Stomach (tissue), 4 donors: ENCODE results near the gene ZFPM1.
A peak's percentile ranks its signal among the peaks of the same experiment; 100 is the strongest.

Source experiments
- CTCF ChIP-seq, 7 experiments: fragments of 450-650 bp in 4 of 7; fragments of 200-600 bp in 3 of 7; sonication (generic) in 3 of 7; IDR thresholded peaks; one replicate each; pipeline ENCODE4 v1.5.1; 2016 to 2019; ENCODE audit warnings: antibody characterized with exemption in 7 of 7, control low read depth in 2 of 7, mild to moderate bottlenecking in 1 of 7
- EP300 ChIP-seq: sonication (generic); formaldehyde crosslinking; IDR thresholded peaks from one replicate; pipeline ENCODE4 v1.6.1; 2017; ENCODE audit warnings: antibody characterized with exemption
- POLR2A ChIP-seq, 4 donors: fragments of 450-650 bp; IDR thresholded peaks; one replicate each; pipeline ENCODE4 v1.6.1; 2016; ENCODE audit warnings: antibody characterized with exemption in 4 of 4, control low read depth in 2 of 4, mild to moderate bottlenecking in 1 of 4, moderate library complexity in 1 of 4
- POLR2AphosphoS5 ChIP-seq, 3 donors: sonication (generic); formaldehyde crosslinking; IDR thresholded peaks; one replicate each; pipeline ENCODE4 v1.6.1; 2016; ENCODE audit warnings: antibody characterized with exemption in 3 of 3

DNA sequence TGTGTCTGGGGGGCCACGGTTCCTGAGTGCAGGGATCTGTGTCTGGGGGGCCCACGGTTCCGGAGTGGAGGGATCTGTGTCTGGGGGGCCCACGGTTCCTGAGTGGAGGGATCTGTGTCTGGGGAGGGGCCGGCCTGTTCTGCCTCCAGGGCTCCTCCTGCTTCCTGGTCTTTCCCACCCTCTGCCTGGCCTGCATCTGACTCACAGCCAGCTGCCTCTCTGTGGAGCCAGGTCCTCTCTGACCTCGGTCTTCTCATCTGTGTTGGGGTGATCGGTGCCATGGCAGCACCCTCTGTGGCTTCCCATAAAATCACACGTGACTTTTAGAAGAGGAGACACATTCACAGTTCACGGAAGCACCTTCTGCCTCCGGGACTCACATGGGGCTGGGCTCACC, 50.3 kb downstream of the ZFPM1 start:
- TF ChIP-seq POLR2AphosphoS5 (IDR thresholded peaks at IDR 0.05) (peak in 1 of 3 donors; percentile 30), CTCF (IDR thresholded peaks at IDR 0.05) (no peak), EP300 (no peak), POLR2A (IDR thresholded peaks at IDR 0.05) (no peak)
